B cell (primary cell): ENCODE results near the gene IKBKE. TPM values are rescaled to one million over a fixed set of nuclear protein-coding genes. Genes with fewer than 3 reads are reported as not detected.

ENCODE experiments used
- ATAC-seq: fragments of 200-7000 bp; cut with Tn5 transposase; one replicate; pipeline ENCODE4 v1.10.0; 2021; ENCODE audit warnings: low read depth, mild to moderate bottlenecking, moderate number of reproducible peaks, moderate library complexity
- CTCF ChIA-PET: fragments of 350-600 bp; sonication (Branson Sonifier 250); formaldehyde crosslinking; loops from one replicate; lab custom pipeline; 2021; ENCODE audit warnings: antibody characterized with exemption, inconsistent platforms; lab: Charles Lee
- POLR2A ChIA-PET: fragments of 350-600 bp; sonication (Branson Sonifier 250); formaldehyde crosslinking; loops from one replicate; lab custom pipeline; 2021; ENCODE audit warnings: antibody characterized with exemption; lab: Charles Lee
- DNase-seq: peaks from one replicate; pipeline ENCODE4 v3.0.0; 2013
- H2AFZ ChIP-seq: 2 replicates; pipeline ENCODE4 v1.6.1; 2012; ENCODE audit warnings: mild to moderate bottlenecking, low read depth, low read length; ENCODE audit not compliant: insufficient read depth, poor library complexity, severe bottlenecking
- H3K27ac ChIP-seq, 2 donors: 1 replicate in 1 of 2; 2 replicates in 1 of 2; pipeline ENCODE4 v1.5.1; 2012 to 2013; ENCODE audit warnings: low read length in 2 of 2, mild to moderate bottlenecking in 2 of 2, moderate library complexity in 1 of 2
- H3K27me3 ChIP-seq, 4 experiments: fragments of 200-600 bp in 1 of 4; sonication (generic) in 1 of 4; replicated peaks in 1 of 4; 1 replicate in 2 of 4; 2 replicates in 2 of 4; pipeline versions ENCODE4 v1.6.1 to v1.7.0; 2013 to 2016; ENCODE audit warnings: low read length in 3 of 4, mild to moderate bottlenecking in 2 of 4, mixed read lengths in 1 of 4, moderate library complexity in 1 of 4; ENCODE audit not compliant: insufficient read depth in 4 of 4, control insufficient read depth in 3 of 4; ENCODE audit errors: control extremely low read depth in 1 of 4
- H3K36me3 ChIP-seq, 2 experiments: replicated peaks in 1 of 2; 1 replicate in 1 of 2; 2 replicates in 1 of 2; pipeline versions ENCODE4 v1.6.1 to v1.7.1; 2013; ENCODE audit warnings: low read length in 1 of 2; ENCODE audit not compliant: insufficient read depth in 2 of 2, control insufficient read depth in 1 of 2; ENCODE audit errors: control extremely low read depth in 1 of 2, extremely low read depth in 1 of 2
- H3K4me1 ChIP-seq, 2 donors: fragments of 200-600 bp in 1 of 2; sonication (generic) in 1 of 2; 1 replicate in 1 of 2; 2 replicates in 1 of 2; pipeline versions ENCODE4 v1.5.1 to v1.6.1; 2013 to 2017; ENCODE audit warnings: low read length in 2 of 2; ENCODE audit not compliant: control insufficient read depth in 2 of 2, insufficient read depth in 2 of 2
- H3K4me2 ChIP-seq: replicated peaks from 2 replicates; pipeline ENCODE3; 2012; ENCODE audit warnings: mild to moderate bottlenecking, low read depth, low read length; ENCODE audit not compliant: poor library complexity, severe bottlenecking
- H3K4me3 ChIP-seq, 5 experiments: fragments of 200-600 bp in 1 of 5; sonication (generic) in 1 of 5; 1 replicate in 3 of 5; 2 replicates in 2 of 5; pipeline versions ENCODE4 v1.5.1 to v1.7.0; 2011 to 2016; ENCODE audit warnings: low read length in 4 of 5, mild to moderate bottlenecking in 4 of 5, low read depth in 2 of 5, control low read depth in 1 of 5, moderate library complexity in 1 of 5; ENCODE audit not compliant: insufficient read depth in 1 of 5; ENCODE audit errors: control extremely low read depth in 1 of 5, extremely low read depth in 1 of 5
- H3K79me2 ChIP-seq: fragments of 200-600 bp; sonication (generic); one replicate; pipeline ENCODE4 v1.6.0; 2016; ENCODE audit warnings: low read length; ENCODE audit not compliant: control insufficient read depth, insufficient read depth
- H3K9ac ChIP-seq: fragments of 200-600 bp; sonication (generic); 2 replicates; pipeline ENCODE4 v1.6.1; 2017; ENCODE audit warnings: mild to moderate bottlenecking, low read length, moderate library complexity
- H3K9me3 ChIP-seq, 3 donors: one replicate each; pipeline versions ENCODE4 v1.6.1 to v1.7.1; 2013; ENCODE audit warnings: low read length in 2 of 3; ENCODE audit not compliant: control insufficient read depth in 2 of 3, insufficient read depth in 1 of 3; ENCODE audit errors: control extremely low read depth in 1 of 3
- H4K20me1 ChIP-seq: 2 replicates; pipeline ENCODE4 v1.6.0; 2012; ENCODE audit warnings: mild to moderate bottlenecking, low read length; ENCODE audit not compliant: insufficient read depth, control insufficient read depth, poor library complexity, severe bottlenecking
- H3K27ac Mint-ChIP-seq: one replicate; pipeline ENCODE4 v1.8.0; 2021; ENCODE audit warnings: mixed read lengths
- H3K27me3 Mint-ChIP-seq: one replicate; pipeline ENCODE4 v1.8.0; 2021; ENCODE audit warnings: mixed read lengths
- H3K4me1 Mint-ChIP-seq: one replicate; pipeline ENCODE4 v1.8.0; 2021; ENCODE audit warnings: mixed read lengths
- H3K4me3 Mint-ChIP-seq: one replicate; pipeline ENCODE4 v1.8.0; 2021; ENCODE audit warnings: mixed read lengths
- H3K9me3 Mint-ChIP-seq: one replicate; pipeline ENCODE4 v1.8.0; 2022; ENCODE audit warnings: mixed read lengths; ENCODE audit not compliant: insufficient read depth
- CTCF ChIP-seq: fragments of 200-600 bp; IDR thresholded peaks from one replicate; pipeline ENCODE4 v1.8.0; 2022; ENCODE audit warnings: antibody characterized with exemption, mild to moderate bottlenecking
- EZH2 ChIP-seq: IDR thresholded peaks from 2 replicates; pipeline ENCODE4 v1.6.1; 2012; ENCODE audit warnings: borderline replicate concordance, low read depth, mild to moderate bottlenecking, moderate library complexity, low read length; ENCODE audit not compliant: insufficient read depth, poor library complexity, severe bottlenecking
- WGBS: methylation state at CpG from one replicate; pipeline ENCODE4 v1.1.5; 2013; ENCODE audit warnings: missing lambda C conversion rate; ENCODE audit not compliant: insufficient coverage; 5-methylcytosine and 5-hydroxymethylcytosine counted together
- intact Hi-C: fragments of 100-400 bp; cut with micrococcal nuclease; formaldehyde crosslinking; loops from one replicate; pipeline ENCODE4 v1.10.0; 2022
- polyA plus RNA-seq: library from polyadenylated mRNA; depleted of rRNA; stranded (reverse); fragments of >200 nt; gene quantifications from 2 replicates; pipeline ENCODE4 v1.2.3, GENCODE V29; 2012
- total RNA-seq, 2 donors: library from RNA; stranded (reverse); fragments of 120-200 nt in 1 of 2; gene quantifications; 1 replicate in 1 of 2; 2 replicates in 1 of 2; pipeline versions ENCODE4 v1.2.3 to v1.2.4, GENCODE V29; 2013 to 2022

IKBKE gene
- total and polyA plus RNA-seq, 2 donors (not counting 1 experiment from before 2014, with no cell fraction given): 40.8 to 55.4 TPM

- H3K9ac ChIP-seq: no peak overlapping the region
- H3K79me2 ChIP-seq: no peaks in the 10 kb centered on the region
- no peak overlapping the region for H3K4me2 ChIP-seq
- H3K36me3 ChIP-seq: peaks cover 0 to 68% of the 10 kb centered on the region in 2 experiments
- 100% methylated on average over 1 of the region's 1 CpG for WGBS
- H3K27ac Mint-ChIP-seq: no peak overlapping the region
- no peaks in the 10 kb centered on the region for H3K4me1 ChIP-seq
- H3K27me3 Mint-ChIP-seq: no peaks in the 10 kb centered on the region
- no peak overlapping the region for H3K27ac ChIP-seq
- H3K9me3 Mint-ChIP-seq: no peaks in the 10 kb centered on the region
- H3K27me3 ChIP-seq: no peaks in the 10 kb centered on the region
- no peak overlapping the region for H3K4me3 ChIP-seq
- no peak overlapping the region for H3K4me3 Mint-ChIP-seq
- ChIA-PET POLR2A (no interaction called here), CTCF (interaction anchor here (4.0 kb wide), 1 partner anchor 12 kb away, joined by 21 read pairs; no protein-coding TSS in a partner anchor)
- H3K4me1 Mint-ChIP-seq: no peaks in the 10 kb centered on the region
- TF ChIP-seq EZH2 (no peak), CTCF (no peak)
- H3K9me3 ChIP-seq: no peaks in the 10 kb centered on the region
- no peak overlapping the region for H2AFZ ChIP-seq
- no peaks in the 10 kb centered on the region for H4K20me1 ChIP-seq
- ATAC-seq: no peak
- DNase-seq: no peak
- intact Hi-C loops: no loop called here
Observed at GRCh38 chr1:206449565-206449964, 20.7 kb upstream of the IKBKE start.

GRCh38 chr1:206450281-206450680, 20.0 kb upstream of the IKBKE start:
- intact Hi-C loops: no loop called here
- H3K27ac Mint-ChIP-seq: no peak overlapping the region
- Histone ChIP-seq H3K27me3 (no peaks in the 10 kb centered on the region), H3K9ac (no peak overlapping the region), H2AFZ (no peak overlapping the region), H3K9me3 (no peaks in the 10 kb centered on the region), H4K20me1 (no peaks in the 10 kb centered on the region), H3K4me1 (no peaks in the 10 kb centered on the region), H3K36me3 (peaks cover 0 to 70% of the 10 kb centered on the region in 2 experiments), H3K27ac (no peak overlapping the region), H3K79me2 (no peaks in the 10 kb centered on the region), H3K4me2 (no peak overlapping the region), H3K4me3 (no peak overlapping the region)
- no peaks in the 10 kb centered on the region for H3K9me3 Mint-ChIP-seq
- 97% methylated on average over 12 of the region's 12 CpGs for WGBS
- TF ChIP-seq CTCF: no peak
- TF ChIP-seq EZH2: no peak
- H3K4me3 Mint-ChIP-seq: no peak overlapping the region
- H3K27me3 Mint-ChIP-seq: no peaks in the 10 kb centered on the region
- POLR2A ChIA-PET: no interaction called here
- ATAC-seq (no peak), DNase-seq (no peak)
- CTCF ChIA-PET: interaction anchor here (1.6 to 4.0 kb wide), 2 partner anchors 11 to 20 kb away, joined by 3 to 21 read pairs; partner anchors contain the start of gene IKBKE
- no peaks in the 10 kb centered on the region for H3K4me1 Mint-ChIP-seq
